Tibial nerve (tissue), 4 donors: ENCODE results near the gene TUBG2. TPM values are rescaled to one million over a fixed set of nuclear protein-coding genes. Genes with fewer than 3 reads are reported as not detected.
"Not testable (repeated sequence)": the region's sequence is repeated elsewhere in the genome, so short reads cannot be mapped to it uniquely, and the experiment has no call there.

Experiments
- DNase-seq, 2 donors: peaks; one replicate each; pipeline ENCODE4 v3.0.0-alpha.2; 2019; ENCODE audit warnings: low spot score in 2 of 2
- H3K27ac ChIP-seq, 4 donors: fragments of 200-600 bp; sonication (generic) in 3 of 4; one replicate each; pipeline ENCODE4 v1.5.1; 2017 to 2019; ENCODE audit warnings: mild to moderate bottlenecking in 1 of 4
- H3K27me3 ChIP-seq, 2 donors: fragments of 200-600 bp; sonication (generic) in 1 of 2; one replicate each; pipeline versions ENCODE4 v1.5.1 to v1.6.0; 2017 to 2019
- H3K36me3 ChIP-seq, 3 donors: fragments of 200-600 bp; sonication (generic); one replicate each; pipeline ENCODE4 v1.5.1; 2018 to 2019
- H3K4me1 ChIP-seq, 4 donors: fragments of 200-600 bp; sonication (generic) in 3 of 4; one replicate each; pipeline ENCODE4 v1.5.1; 2017 to 2019
- H3K4me3 ChIP-seq, 4 donors: fragments of 200-600 bp; sonication (generic) in 3 of 4; one replicate each; pipeline ENCODE4 v1.5.1; 2017 to 2019; ENCODE audit warnings: mild to moderate bottlenecking in 1 of 4, moderate library complexity in 1 of 4
- H3K9me3 ChIP-seq, 4 donors: fragments of 200-600 bp; sonication (generic) in 3 of 4; one replicate each; pipeline ENCODE4 v1.5.1; 2017 to 2019
- EP300 ChIP-seq, 2 donors: sonication (generic); formaldehyde crosslinking; IDR thresholded peaks; one replicate each; pipeline ENCODE4 v1.6.1; 2017; ENCODE audit warnings: antibody characterized with exemption in 2 of 2, mild to moderate bottlenecking in 1 of 2
- POLR2A ChIP-seq, 2 donors: fragments of 450-650 bp; IDR thresholded peaks; one replicate each; pipeline ENCODE4 v1.6.1; 2017; ENCODE audit warnings: antibody characterized with exemption in 2 of 2, mild to moderate bottlenecking in 2 of 2, moderate library complexity in 2 of 2
- WGBS, 2 donors: methylation state at CpG; one replicate each; pipeline ENCODE4 v1.1.5; 2018; 5-methylcytosine and 5-hydroxymethylcytosine counted together
- total RNA-seq, 4 donors: library from RNA; depleted of rRNA; stranded (reverse); fragments of >200 nt; gene quantifications; one replicate each; pipeline ENCODE4 v1.1.0, GENCODE V29; 2016
- TF ChIP-seq, protein P1 (sequence below), 5 experiments: fragments of 200-600 bp in 3 of 5; fragments of 450-650 bp in 2 of 5; sonication (generic) in 3 of 5; IDR thresholded peaks; one replicate each; pipeline ENCODE4 v1.5.1; 2016 to 2019; ENCODE audit warnings: antibody characterized with exemption in 5 of 5, mild to moderate bottlenecking in 3 of 5, moderate library complexity in 2 of 5

The TUBG2 gene
- total RNA-seq, 4 donors from 2014 or later: 48.2 to 92.4 (median 77.6) TPM

DNA sequence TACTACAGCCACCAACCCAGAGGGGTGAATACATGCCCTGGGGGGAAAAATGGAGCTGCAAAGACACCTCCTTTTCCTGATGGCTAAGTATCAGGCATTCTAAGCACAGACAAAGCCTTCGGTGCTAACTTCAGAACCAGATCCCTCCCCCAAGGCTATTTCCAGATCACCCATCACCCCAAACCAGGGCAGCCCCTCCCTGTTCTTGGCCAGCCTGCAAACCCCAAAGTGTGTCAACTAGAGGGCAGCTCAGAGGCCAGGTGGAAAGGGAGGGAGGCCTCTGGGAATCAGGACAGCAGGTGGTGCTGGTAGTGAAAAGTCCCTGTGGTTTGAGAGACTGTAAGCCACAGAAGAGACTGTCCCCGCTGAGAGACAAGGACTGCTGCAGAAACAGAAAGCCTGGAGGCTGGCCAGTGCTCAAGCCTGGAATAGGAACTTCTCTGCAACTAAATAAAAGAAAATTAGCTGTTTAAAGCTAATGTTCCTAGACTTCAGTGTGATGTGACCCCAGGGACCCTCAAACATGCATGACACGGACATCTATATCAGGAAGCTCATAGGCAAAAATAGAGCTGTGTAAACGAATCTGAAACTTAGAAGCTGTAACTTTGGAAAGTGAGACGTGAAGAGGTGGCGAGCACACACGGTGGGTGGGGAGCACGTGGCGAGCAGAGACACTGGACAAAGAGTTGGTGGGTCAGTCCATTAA, 40.5 kb upstream of the TUBG2 start:
- WGBS, 2 donors: 41 to 49% methylated on average over 9 of the region's 9 CpGs

DNA sequence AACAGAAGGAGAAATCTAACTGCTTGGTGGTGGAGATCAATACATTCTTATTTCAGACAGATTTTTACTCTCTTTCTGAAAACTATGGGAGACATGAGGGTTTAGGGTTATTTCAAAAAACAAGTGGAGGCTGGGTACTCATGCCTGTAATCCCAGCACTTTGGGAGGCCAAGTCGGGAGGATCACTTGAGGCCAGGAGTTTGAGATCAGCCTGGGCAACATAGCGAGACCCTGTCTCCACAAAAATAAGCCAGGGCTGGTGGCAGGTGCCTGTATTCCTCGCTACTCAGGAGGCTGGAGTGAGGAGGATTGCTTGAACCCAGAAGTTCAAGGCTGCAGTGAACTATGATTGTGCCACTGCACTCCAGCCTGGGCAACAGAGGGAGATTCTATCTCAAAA, 37.1 kb upstream of the TUBG2 start:
- peaks cover 0 to 14% (median 4%) of the 10 kb centered on the region in 4 donors for H3K4me1 ChIP-seq
- H3K27ac ChIP-seq, H3K4me3 ChIP-seq, H3K9me3 ChIP-seq, DNase-seq, H3K36me3 ChIP-seq, H3K27me3 ChIP-seq: not testable (repeated sequence)
- WGBS, 2 donors: 83 to 88% methylated on average over 3 of the region's 3 CpGs

More for the DNA sequence above, 40.5 kb upstream of the TUBG2 start:
- TF ChIP-seq EP300 (IDR thresholded peaks at IDR 0.05): no peak
- TF ChIP-seq, protein P1, sequence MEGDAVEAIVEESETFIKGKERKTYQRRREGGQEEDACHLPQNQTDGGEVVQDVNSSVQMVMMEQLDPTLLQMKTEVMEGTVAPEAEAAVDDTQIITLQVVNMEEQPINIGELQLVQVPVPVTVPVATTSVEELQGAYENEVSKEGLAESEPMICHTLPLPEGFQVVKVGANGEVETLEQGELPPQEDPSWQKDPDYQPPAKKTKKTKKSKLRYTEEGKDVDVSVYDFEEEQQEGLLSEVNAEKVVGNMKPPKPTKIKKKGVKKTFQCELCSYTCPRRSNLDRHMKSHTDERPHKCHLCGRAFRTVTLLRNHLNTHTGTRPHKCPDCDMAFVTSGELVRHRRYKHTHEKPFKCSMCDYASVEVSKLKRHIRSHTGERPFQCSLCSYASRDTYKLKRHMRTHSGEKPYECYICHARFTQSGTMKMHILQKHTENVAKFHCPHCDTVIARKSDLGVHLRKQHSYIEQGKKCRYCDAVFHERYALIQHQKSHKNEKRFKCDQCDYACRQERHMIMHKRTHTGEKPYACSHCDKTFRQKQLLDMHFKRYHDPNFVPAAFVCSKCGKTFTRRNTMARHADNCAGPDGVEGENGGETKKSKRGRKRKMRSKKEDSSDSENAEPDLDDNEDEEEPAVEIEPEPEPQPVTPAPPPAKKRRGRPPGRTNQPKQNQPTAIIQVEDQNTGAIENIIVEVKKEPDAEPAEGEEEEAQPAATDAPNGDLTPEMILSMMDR (IDR thresholded peaks at IDR 0.05): no peak
- TF ChIP-seq POLR2A (IDR thresholded peaks at IDR 0.05): no peak
- Histone ChIP-seq H3K9me3 (no peaks in the 10 kb centered on the region), H3K4me1 (peaks cover 0 to 14% (median 4%) of the 10 kb centered on the region in 4 donors), H3K27ac (no peak overlapping the region), H3K27me3 (no peaks in the 10 kb centered on the region), H3K36me3 (peaks cover 0 to 28% (median 3%) of the 10 kb centered on the region in 3 donors), H3K4me3 (no peak overlapping the region)
- no peak for DNase-seq

GRCh38 chr17:42623271-42623670, 35.8 kb upstream of the TUBG2 start:
- Histone ChIP-seq H3K36me3 (no peaks in the 10 kb centered on the region), H3K4me1 (peaks cover 0 to 7% (median 3%) of the 10 kb centered on the region in 4 donors), H3K27me3 (no peaks in the 10 kb centered on the region), H3K4me3 (no peak overlapping the region), H3K9me3 (no peaks in the 10 kb centered on the region), H3K27ac (no peak overlapping the region)
- no peak for TF ChIP-seq POLR2A (IDR thresholded peaks at IDR 0.05)
- TF ChIP-seq, protein P1 (IDR thresholded peaks at IDR 0.05): no peak
- WGBS, 2 donors: 88 to 90% methylated on average over 2 of the region's 2 CpGs
- no peak for DNase-seq

GRCh38 chr17:42623732-42624596, 35.1 kb upstream of the TUBG2 start:
- TF ChIP-seq EP300 (IDR thresholded peaks at IDR 0.05) (no peak), POLR2A (IDR thresholded peaks at IDR 0.05) (no peak)
- TF ChIP-seq, protein P1 (IDR thresholded peaks at IDR 0.05): no peak
- 74 to 82% methylated on average over 7 of the region's 7 CpGs for WGBS, 2 donors

DNA sequence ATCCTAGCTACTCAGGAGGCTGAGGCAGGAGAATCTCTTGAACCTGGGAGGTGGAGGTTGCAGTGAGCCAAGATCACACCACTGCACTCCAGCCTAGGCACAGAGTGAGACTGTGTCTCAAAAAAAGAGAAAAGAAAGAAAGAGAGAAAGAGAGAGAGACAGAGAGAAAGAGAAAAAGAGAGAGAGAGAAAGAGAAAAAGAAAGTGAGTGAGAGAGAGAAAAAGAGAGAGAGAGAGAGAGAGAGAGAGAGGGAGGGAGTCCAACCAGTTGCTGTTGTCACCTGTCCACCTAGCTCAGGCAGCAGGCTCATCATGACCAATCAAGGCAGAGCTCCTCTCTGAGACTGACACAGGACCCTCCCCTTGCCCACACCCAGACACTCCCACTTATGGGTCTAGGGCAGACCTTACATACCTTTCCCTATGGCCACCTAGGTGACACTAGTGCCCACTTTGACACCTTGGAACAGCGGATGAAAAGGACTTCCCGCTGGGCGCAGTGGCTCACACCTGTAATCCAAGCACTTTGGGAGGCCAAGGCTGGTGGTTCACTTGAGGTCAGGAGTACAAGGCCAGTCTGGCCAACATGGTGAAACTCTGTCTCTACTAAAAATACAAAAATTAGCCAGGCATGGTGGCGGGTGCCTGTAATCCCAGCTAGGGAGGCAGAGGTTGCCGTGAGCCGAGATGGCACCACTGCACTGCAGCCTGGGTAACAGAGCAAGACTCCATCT, 31.9 kb upstream of the TUBG2 start:
- WGBS, 2 donors: 84 to 91% methylated on average over 6 of the region's 6 CpGs
- not testable (repeated sequence) for DNase-seq, H3K36me3 ChIP-seq, H3K4me3 ChIP-seq, H3K4me1 ChIP-seq, H3K9me3 ChIP-seq, H3K27me3 ChIP-seq, H3K27ac ChIP-seq

More at GRCh38 chr17:42623732-42624596, 35.1 kb upstream of the TUBG2 start:
- H3K4me1 ChIP-seq: no peaks in the 10 kb centered on the region
- no peaks in the 10 kb centered on the region for H3K27me3 ChIP-seq
- H3K9me3 ChIP-seq: no peaks in the 10 kb centered on the region
- no peaks in the 10 kb centered on the region for H3K36me3 ChIP-seq
- no peak overlapping the region for H3K27ac ChIP-seq
- no peak overlapping the region for H3K4me3 ChIP-seq
- DNase-seq: no peak
